ENCODE measurements around the gene TMTC1. TPM values are rescaled to one million over a fixed set of nuclear protein-coding genes. Genes with fewer than 3 reads are reported as not detected.
"Not testable (repeated sequence)": the region's sequence is repeated elsewhere in the genome, so short reads cannot be mapped to it uniquely, and the experiment has no call there.

The TMTC1 gene
- total RNA-seq: 10 to 100 TPM; 49.0 to 49.5 TPM
- long read RNA-seq, full-length matches to known transcripts: 4 of 17 reads
- long read RNA-seq, partial matches to known transcripts: 2 of 17 reads
- long read RNA-seq, other reads (novel, unspliced or antisense): 11 of 17 reads

GRCh38 chr12:29783773-29784666 lies at the start of gene TMTC1:
TMTC1 (minus strand) TSS chr12:29783942; CDS start chr12:29783751, 191 bp downstream.
- intact Hi-C loops (cut with DNase I): loop anchor here (5.0 to 10.0 kb wide), 3 partner anchors 52 to 222 kb away; no protein-coding TSS in a partner anchor
- peak; percentile 88 for DNase-seq
- peak; percentile 85 to 87 for ATAC-seq

GRCh38 chr12:29831173-29831572 lies 47.4 kb upstream of the TMTC1 start:
- no peak for ATAC-seq
- no peak for DNase-seq
- intact Hi-C loops (cut with DNase I): no loop called here

- intact Hi-C loops (cut with DNase I): no loop called here
Measured at GRCh38 chr12:29830391-29830790, 46.6 kb upstream of the TMTC1 start.

GRCh38 chr12:29818916-29819623 lies 35.3 kb upstream of the TMTC1 start:
- DNase-seq (peak; percentile 44), ATAC-seq (peak; percentile 70 to 89)
- intact Hi-C loops (cut with DNase I): no loop called here

More at GRCh38 chr12:29830391-29830790, 46.6 kb upstream of the TMTC1 start:
- DNase-seq (no peak), ATAC-seq (no peak)

- intact Hi-C loops (cut with DNase I): no loop called here
- no peak for DNase-seq
- no peak for ATAC-seq
Measured at GRCh38 chr12:29816874-29817725, 33.4 kb upstream of the TMTC1 start.

- ATAC-seq; intact Hi-C loops (cut with DNase I); DNase-seq: not testable (repeated sequence)
Measured at GRCh38 chr12:29809616-29810361, 26.0 kb upstream of the TMTC1 start.

GRCh38 chr12:29807129-29807528 lies 23.4 kb upstream of the TMTC1 start:
- DNase-seq: no peak
- ATAC-seq: no peak
- intact Hi-C loops (cut with DNase I): no loop called here

DNA sequence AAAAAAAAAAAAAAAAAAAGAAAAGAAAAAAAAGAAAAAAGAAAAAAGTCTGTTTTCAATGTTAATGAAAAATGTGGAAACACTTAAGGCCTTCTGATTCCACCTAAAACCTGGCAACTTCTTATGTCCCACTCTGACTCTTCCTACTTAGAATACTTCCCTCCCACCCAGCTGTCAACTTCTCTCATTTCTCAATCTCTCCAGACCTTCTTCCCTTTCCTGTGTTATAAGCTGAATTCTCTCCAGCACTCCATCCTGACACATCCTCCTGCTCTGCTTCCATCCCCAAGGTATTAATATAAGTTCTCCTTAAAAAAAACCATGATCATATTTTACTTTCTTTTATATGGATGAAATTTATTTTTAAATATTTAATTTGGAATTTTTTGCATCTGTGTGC lies 20.3 kb upstream of the TMTC1 start:
- ATAC-seq: no peak
- no peak for DNase-seq
- intact Hi-C loops (cut with DNase I): no loop called here

DNA sequence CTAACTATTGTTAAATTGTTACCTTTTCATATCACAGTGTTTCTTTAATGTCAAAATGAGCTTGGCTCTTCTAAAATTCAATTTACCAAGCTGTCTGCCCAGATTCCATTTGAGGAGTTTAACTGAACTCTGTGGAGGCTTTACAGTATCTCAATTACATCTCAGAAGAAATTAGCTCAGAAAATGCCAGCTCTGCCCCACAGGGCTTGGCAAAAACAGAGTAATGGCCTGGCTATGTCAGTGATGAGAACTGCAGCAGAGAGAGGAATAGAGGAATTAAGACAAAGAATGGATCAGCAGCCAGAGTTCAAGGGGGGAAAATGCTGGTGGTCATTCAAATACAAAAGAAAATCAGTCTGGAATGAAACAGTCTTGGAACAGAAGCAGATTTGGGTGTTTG lies 15.8 kb upstream of the TMTC1 start:
- intact Hi-C loops (cut with DNase I): no loop called here
- ATAC-seq: no peak

GRCh38 chr12:29797565-29798355 lies 14.0 kb upstream of the TMTC1 start:
- intact Hi-C loops (cut with DNase I): no loop called here
- no peak for ATAC-seq
- DNase-seq: no peak

More for the DNA sequence above, 15.8 kb upstream of the TMTC1 start:
- DNase-seq: no peak

GRCh38 chr12:29796823-29797263 lies 13.1 kb upstream of the TMTC1 start:
- peak; percentile 73 to 93 for ATAC-seq
- DNase-seq: no peak
- intact Hi-C loops (cut with DNase I): no loop called here

- ATAC-seq: no peak
- intact Hi-C loops (cut with DNase I): no loop called here
- DNase-seq: no peak
Measured at GRCh38 chr12:29795715-29796114, 12.0 kb upstream of the TMTC1 start.

DNA sequence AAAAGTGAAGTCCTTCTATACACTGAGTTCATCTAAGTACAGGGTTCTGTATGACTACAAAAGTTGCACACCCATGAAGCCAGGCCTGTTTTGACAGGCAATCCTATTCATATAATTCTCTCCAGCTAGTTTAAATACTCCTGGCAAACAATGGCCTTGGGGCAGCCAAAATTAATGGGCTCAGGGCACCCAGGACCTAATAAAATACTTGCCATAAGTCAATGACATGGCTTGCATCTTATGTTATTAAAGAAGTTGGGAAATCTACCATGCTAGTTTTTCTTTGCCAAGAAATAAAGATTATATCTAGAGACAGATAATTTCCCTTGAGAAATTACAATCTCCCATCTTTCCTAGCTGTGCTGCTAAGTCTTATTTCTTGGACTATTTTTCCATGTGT lies 11.1 kb upstream of the TMTC1 start:
- ATAC-seq (no peak), DNase-seq (no peak)
- intact Hi-C loops (cut with DNase I): no loop called here

DNA sequence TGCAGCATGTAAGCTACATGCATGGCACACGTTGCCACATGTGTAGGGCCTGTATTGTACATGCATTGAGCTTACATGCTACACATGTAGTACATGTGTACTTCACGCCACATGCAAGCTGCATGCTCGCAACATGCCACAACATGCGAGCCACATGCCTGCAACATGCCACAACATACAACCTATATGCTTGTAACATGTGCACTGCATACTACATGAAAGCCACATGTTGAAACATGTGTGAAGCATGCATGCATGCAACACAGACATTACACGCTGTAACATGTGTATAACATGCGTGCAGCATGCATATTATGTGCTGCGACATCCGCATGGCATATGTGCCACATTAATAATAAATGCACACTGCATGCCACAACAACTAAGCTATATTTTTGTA lies 9.1 kb upstream of the TMTC1 start:
- DNase-seq (no peak), ATAC-seq (no peak)
- intact Hi-C loops (cut with DNase I): no loop called here

DNA sequence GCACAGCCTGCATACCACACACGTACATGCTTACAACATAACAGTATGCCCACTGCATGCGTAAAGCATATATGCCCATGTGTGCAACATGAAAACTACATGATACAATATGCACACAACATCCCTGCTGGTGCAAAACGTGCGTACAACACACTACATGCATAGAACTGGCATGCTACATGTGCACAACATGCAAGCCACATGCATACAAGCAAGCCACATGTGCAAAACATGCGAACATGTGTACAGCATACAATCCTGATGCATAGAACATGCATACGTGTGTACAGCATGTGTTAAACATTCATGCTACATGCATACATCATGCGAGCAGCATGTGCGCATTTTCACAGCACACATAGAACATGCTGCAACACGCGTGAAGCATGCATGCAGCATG lies 8.4 kb upstream of the TMTC1 start:
- intact Hi-C loops (cut with DNase I): no loop called here
- DNase-seq: no peak
- ATAC-seq: no peak

DNA sequence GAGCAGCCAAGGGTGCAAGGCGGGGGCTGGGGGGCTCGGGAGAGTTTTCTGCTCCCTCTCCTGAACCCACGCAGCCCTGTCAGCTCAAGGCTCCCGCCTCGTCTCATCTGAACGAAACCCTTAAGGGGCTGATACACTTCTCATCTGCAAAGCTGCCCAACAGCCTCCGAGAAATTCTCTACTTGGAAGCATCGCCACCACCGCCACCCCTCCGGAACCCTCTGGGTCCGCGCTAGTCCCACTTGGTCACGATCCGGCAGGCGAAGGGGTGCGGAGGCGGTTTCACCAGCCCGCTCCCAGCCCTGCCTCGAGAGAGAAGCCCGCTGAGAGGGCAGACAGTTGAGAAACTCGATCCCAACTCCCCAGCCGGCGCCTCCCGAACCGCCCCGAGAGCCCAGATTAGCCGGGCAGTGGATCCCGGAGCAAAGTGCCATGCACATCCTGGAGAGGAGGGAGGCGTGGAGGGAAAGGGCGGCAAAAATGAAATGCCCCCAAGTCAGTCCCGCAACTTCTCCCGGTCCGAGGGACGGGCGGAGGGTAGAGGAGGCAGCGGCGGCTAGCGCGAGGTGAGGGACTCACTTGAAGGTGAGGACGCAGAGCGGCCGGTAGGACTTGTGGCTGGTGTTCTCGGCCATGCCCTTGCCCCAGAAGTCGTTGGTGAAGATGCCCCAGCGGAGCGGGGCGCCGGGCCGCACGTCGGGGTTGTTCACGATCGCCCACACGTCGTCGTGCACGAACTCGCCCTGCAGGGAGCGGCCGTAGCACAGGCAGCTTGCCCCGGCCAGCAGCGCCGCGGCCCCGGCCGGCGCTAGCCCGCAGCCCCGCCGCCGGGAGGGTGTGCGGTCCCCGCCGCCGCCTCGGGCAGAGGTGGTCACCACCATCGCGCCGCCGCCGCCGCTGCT lies 620 bp downstream of the TMTC1 start:
- DNase-seq: peak; percentile 66
- intact Hi-C loops (cut with DNase I): loop anchor here (5.0 to 10.0 kb wide), 3 partner anchors 51 to 221 kb away; no protein-coding TSS in a partner anchor
- peak; percentile 54 to 67 for ATAC-seq
